Stomach (tissue), 9 donors: ENCODE results near the gene FBXO46. TPM values are rescaled to one million over a fixed set of nuclear protein-coding genes. Genes with fewer than 3 reads are reported as not detected.

Source experiments
- DNase-seq, 2 donors: peaks; one replicate each; pipeline versions ENCODE4 v3.0.0 to v3.0.0-alpha.2; 2013 to 2019
- H3K27ac ChIP-seq, 5 donors: fragments of 200-600 bp in 4 of 5; sonication (generic) in 4 of 5; one replicate each; pipeline ENCODE4 v1.5.1; 2013 to 2019; ENCODE audit warnings: mild to moderate bottlenecking in 1 of 5, moderate library complexity in 1 of 5
- H3K27me3 ChIP-seq, 3 donors: fragments of 200-600 bp; sonication (generic); one replicate each; pipeline ENCODE4 v1.5.1; 2017 to 2019; ENCODE audit warnings: mixed run types in 1 of 3
- H3K36me3 ChIP-seq, 4 donors: fragments of 200-600 bp; sonication (generic); 1 replicate in 3 of 4; 2 replicates in 1 of 4; pipeline ENCODE4 v1.5.1; 2016 to 2019
- H3K4me1 ChIP-seq, 4 donors: fragments of 200-600 bp; sonication (generic); one replicate each; pipeline ENCODE4 v1.5.1; 2016 to 2019
- H3K4me3 ChIP-seq, 4 donors: fragments of 200-600 bp; sonication (generic) in 3 of 4; one replicate each; pipeline ENCODE4 v1.5.1; 2016 to 2019; ENCODE audit warnings: mild to moderate bottlenecking in 1 of 4
- H3K9me3 ChIP-seq, 4 donors: fragments of 200-600 bp; sonication (generic); one replicate each; pipeline ENCODE4 v1.5.1; 2016 to 2019
- EP300 ChIP-seq: sonication (generic); formaldehyde crosslinking; IDR thresholded peaks from one replicate; pipeline ENCODE4 v1.6.1; 2017; ENCODE audit warnings: antibody characterized with exemption
- POLR2A ChIP-seq, 4 donors: fragments of 450-650 bp; IDR thresholded peaks; one replicate each; pipeline ENCODE4 v1.6.1; 2016; ENCODE audit warnings: antibody characterized with exemption in 4 of 4, control low read depth in 2 of 4, mild to moderate bottlenecking in 1 of 4, moderate library complexity in 1 of 4
- POLR2AphosphoS5 ChIP-seq, 3 donors: sonication (generic); formaldehyde crosslinking; IDR thresholded peaks; one replicate each; pipeline ENCODE4 v1.6.1; 2016; ENCODE audit warnings: antibody characterized with exemption in 3 of 3
- WGBS, 5 donors: extraction: QIAGEN DNeasy Blood & Tissue Kit in 3 of 5; methylation state at CpG; one replicate each; pipeline versions ENCODE4 v1.1.5 to v1.1.7; 2013 to 2018; 5-methylcytosine and 5-hydroxymethylcytosine counted together
- intact Hi-C: fragments of 100-400 bp; cut with DNase I; formaldehyde crosslinking; loops from one replicate; pipeline ENCODE4 v1.15.1; 2023; ENCODE audit warnings: low total_unique reads
- polyA plus RNA-seq, 3 donors: library from polyadenylated mRNA; stranded (reverse); fragments of 200-250 nt; gene quantifications; one replicate each; pipeline ENCODE4 v1.2.3, GENCODE V29; 2013
- total RNA-seq, 5 donors: library from RNA; depleted of rRNA; stranded (reverse); fragments of >200 nt; gene quantifications; one replicate each; pipeline versions ENCODE4 v1.1.0 to v1.2.3, GENCODE V29; 2014 to 2016
- TF ChIP-seq, protein P1 (sequence below), 7 experiments: fragments of 450-650 bp in 4 of 7; fragments of 200-600 bp in 3 of 7; sonication (generic) in 3 of 7; IDR thresholded peaks; one replicate each; pipeline ENCODE4 v1.5.1; 2016 to 2019; ENCODE audit warnings: antibody characterized with exemption in 7 of 7, control low read depth in 2 of 7, mild to moderate bottlenecking in 1 of 7
- donor health status: healthy with polysubstance abuse.
- donor health status: Bipolar disorder and iron deficiency.
- donor health status: healthy.

FBXO46 gene
- total and polyA plus RNA-seq, 8 donors, result 4.0 to 61.7 (median 9.6) TPM

DNA sequence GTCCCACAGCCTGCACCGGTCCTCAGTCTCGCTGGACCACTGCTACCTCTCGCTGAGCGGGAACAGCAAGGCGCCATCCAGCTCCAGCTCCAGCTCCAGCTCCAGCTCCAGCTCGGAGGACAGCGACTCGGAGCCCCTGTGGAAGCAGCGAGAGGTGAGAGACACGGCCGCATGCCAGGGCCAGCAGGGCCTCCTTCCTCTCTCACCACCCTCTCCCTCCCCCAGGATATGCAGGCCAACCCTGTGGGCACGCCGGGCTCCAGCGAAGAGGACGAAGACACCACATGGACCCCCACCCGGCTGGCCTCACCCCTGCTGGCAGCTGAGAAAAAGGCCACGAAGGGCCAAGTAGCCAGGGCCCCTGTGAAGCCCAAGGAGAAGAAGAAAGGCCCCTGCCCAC is 31.0 kb upstream of the FBXO46 start:
- H3K4me1 ChIP-seq, result peaks cover 31 to 34% (median 32%) of the 10 kb centered on the region in 4 donors
- intact Hi-C loops, result no loop called here

DNA sequence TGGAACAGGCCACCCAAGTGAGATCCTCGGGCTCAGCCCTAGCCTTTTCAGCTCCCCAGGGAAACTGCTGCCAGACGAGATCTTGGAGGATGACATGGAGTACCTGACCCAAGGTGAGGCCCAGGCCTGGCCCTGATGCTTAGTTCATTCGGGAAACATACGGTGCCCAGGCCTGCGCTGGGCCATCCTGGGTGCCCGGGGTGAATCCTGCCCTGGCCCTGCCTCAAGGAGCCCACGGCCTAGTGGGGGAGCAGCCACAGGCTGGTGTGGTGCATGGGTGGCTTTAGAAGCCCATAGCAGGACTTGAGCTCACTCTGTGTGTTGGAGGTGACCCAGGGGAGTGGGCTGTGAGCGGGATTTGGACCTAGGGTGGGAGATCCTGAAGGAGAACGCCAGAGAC is 28.2 kb upstream of the FBXO46 start:
- Histone ChIP-seq H3K36me3 (no peaks in the 10 kb centered on the region), H3K4me3 (no peak overlapping the region), H3K27me3 (no peaks in the 10 kb centered on the region), H3K4me1 (peaks cover 3 to 6% (median 4%) of the 10 kb centered on the region in 4 donors), H3K27ac (no peak overlapping the region), H3K9me3 (no peaks in the 10 kb centered on the region)
- TF ChIP-seq POLR2A (IDR thresholded peaks at IDR 0.05) (no peak), EP300 (no peak), POLR2AphosphoS5 (IDR thresholded peaks at IDR 0.05) (no peak)
- TF ChIP-seq, protein P1, sequence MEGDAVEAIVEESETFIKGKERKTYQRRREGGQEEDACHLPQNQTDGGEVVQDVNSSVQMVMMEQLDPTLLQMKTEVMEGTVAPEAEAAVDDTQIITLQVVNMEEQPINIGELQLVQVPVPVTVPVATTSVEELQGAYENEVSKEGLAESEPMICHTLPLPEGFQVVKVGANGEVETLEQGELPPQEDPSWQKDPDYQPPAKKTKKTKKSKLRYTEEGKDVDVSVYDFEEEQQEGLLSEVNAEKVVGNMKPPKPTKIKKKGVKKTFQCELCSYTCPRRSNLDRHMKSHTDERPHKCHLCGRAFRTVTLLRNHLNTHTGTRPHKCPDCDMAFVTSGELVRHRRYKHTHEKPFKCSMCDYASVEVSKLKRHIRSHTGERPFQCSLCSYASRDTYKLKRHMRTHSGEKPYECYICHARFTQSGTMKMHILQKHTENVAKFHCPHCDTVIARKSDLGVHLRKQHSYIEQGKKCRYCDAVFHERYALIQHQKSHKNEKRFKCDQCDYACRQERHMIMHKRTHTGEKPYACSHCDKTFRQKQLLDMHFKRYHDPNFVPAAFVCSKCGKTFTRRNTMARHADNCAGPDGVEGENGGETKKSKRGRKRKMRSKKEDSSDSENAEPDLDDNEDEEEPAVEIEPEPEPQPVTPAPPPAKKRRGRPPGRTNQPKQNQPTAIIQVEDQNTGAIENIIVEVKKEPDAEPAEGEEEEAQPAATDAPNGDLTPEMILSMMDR (IDR thresholded peaks at IDR 0.05), result no peak
- WGBS, 5 donors, result 79 to 90% (median 84%) methylated on average over 4 to 9 of the region's 9 CpGs
- DNase-seq, result no peak
- intact Hi-C loops, result no loop called here

More for the DNA sequence above, 31.0 kb upstream of the FBXO46 start:
- no peaks in the 10 kb centered on the region for H3K9me3 ChIP-seq
- no peak for TF ChIP-seq POLR2A (IDR thresholded peaks at IDR 0.05)
- no peak for TF ChIP-seq POLR2AphosphoS5 (IDR thresholded peaks at IDR 0.05)
- no peak for TF ChIP-seq EP300
- TF ChIP-seq, protein P1 (IDR thresholded peaks at IDR 0.05), result no peak
- no peak for DNase-seq
- no peak overlapping the region for H3K4me3 ChIP-seq
- no peak overlapping the region for H3K27ac ChIP-seq
- 82 to 89% (median 87%) methylated on average over 14 to 17 of the region's 17 CpGs for WGBS, 5 donors
- H3K36me3 ChIP-seq, result no peaks in the 10 kb centered on the region
- peaks cover 0 to 2% (median 0%) of the 10 kb centered on the region in 3 donors for H3K27me3 ChIP-seq

DNA sequence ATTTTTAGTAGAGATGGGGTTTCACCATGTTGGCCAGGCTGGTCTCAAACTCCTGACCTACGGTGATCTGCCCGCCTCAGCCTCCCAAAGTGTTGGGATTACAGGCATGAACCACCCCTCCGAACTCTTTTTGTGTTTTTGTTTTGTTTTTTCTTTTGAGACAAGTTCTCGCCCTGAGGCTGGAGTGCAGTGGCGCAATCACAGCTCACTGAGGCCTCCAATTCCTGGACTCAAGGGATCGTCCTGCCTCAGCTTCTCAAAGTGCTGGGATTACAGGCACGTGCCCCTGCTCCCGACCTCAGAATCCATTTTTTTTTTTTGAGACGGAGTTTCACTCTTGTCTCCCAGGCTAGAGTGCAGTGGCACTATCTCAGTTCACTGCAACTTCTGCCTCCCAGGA is 27.0 kb upstream of the FBXO46 start:
- DNase-seq, result no peak
- Histone ChIP-seq H3K27me3 (no peaks in the 10 kb centered on the region), H3K27ac (no peak overlapping the region), H3K36me3 (no peaks in the 10 kb centered on the region), H3K4me1 (no peaks in the 10 kb centered on the region), H3K4me3 (no peak overlapping the region), H3K9me3 (no peaks in the 10 kb centered on the region)
- WGBS, 5 donors, result 80 to 90% (median 83%) methylated on average over 9 of the region's 9 CpGs
- intact Hi-C loops, result no loop called here
- TF ChIP-seq POLR2AphosphoS5 (IDR thresholded peaks at IDR 0.05), result no peak
- TF ChIP-seq POLR2A (IDR thresholded peaks at IDR 0.05), result no peak
- no peak for TF ChIP-seq EP300

DNA sequence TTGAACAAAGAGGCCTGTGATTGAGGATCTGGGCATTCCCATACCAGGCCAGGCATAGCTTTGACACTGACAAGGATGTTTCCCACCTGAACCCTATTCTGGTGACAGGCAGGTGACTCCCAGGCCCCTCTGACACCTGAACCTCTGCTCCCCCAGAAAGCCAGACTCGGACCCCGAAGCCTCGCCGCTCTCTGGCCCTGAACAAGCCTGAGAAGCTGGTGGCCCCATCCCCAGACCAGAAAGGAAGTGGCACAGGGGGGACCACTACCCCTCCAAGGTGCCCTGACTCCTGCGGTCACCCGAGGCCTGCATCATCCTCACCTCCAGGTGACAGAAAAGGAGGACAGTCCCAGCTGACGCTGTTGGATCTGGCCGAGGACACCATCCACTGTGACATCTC is 23.6 kb upstream of the FBXO46 start:
- Histone ChIP-seq H3K36me3 (no peaks in the 10 kb centered on the region), H3K9me3 (no peaks in the 10 kb centered on the region), H3K4me1 (no peaks in the 10 kb centered on the region), H3K27me3 (no peaks in the 10 kb centered on the region), H3K4me3 (no peak overlapping the region), H3K27ac (no peak overlapping the region)
- DNase-seq, result no peak
- 94 to 99% (median 97%) methylated on average over 7 to 8 of the region's 8 CpGs for WGBS, 5 donors
- intact Hi-C loops, result no loop called here
- TF ChIP-seq EP300, result no peak
- TF ChIP-seq, protein P1 (IDR thresholded peaks at IDR 0.05), result no peak
- no peak for TF ChIP-seq POLR2A (IDR thresholded peaks at IDR 0.05)
- TF ChIP-seq POLR2AphosphoS5 (IDR thresholded peaks at IDR 0.05), result no peak

DNA sequence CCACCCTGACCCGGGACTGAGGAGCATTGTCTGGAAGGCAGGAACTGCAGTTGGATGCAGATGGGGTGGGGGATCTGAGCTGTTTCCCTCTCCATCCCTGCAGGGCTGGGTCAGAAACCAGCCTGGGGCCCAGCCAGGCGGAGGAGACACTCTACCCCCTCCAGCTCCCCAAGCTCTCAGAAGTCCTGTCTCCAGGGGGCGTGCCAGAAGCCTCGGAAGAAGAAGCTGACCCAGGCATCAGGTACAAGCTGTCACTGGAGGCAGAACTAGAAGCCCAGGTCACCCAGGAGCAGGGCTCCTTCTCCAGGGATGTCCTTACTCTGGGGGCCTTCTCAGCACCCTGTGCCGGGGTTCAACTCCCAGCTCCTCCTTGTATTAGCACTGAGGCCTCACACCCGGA is 22.9 kb upstream of the FBXO46 start:
- no peaks in the 10 kb centered on the region for H3K36me3 ChIP-seq
- intact Hi-C loops, result no loop called here
- no peak overlapping the region for H3K27ac ChIP-seq
- no peak overlapping the region for H3K4me3 ChIP-seq
- WGBS, 5 donors, result 56 to 73% (median 65%) methylated on average over 6 of the region's 6 CpGs
- H3K4me1 ChIP-seq, result no peaks in the 10 kb centered on the region
- TF ChIP-seq POLR2A (IDR thresholded peaks at IDR 0.05) (no peak), POLR2AphosphoS5 (IDR thresholded peaks at IDR 0.05) (no peak), EP300 (no peak)
- TF ChIP-seq, protein P1 (IDR thresholded peaks at IDR 0.05), result no peak
- H3K9me3 ChIP-seq, result no peaks in the 10 kb centered on the region
- H3K27me3 ChIP-seq, result no peaks in the 10 kb centered on the region
- no peak for DNase-seq
